ENCODE results near the gene MDM4.
"Not testable (repeated sequence)": the region's sequence is repeated elsewhere in the genome, so short reads cannot be mapped to it uniquely, and the experiment has no call there.

The MDM4 gene

GRCh38 chr1:204516180-204516879 is at the start of gene MDM4:
Gene MDM4, plus strand, starts transcription at chr1:204516406. Its CDS starts 9,113 bp downstream, at chr1:204525519.
- DNase-seq: peak; percentile 97

GRCh38 chr1:204466416-204467405 is 49.5 kb upstream of the MDM4 start:
- no peak for DNase-seq

- no peak for DNase-seq
Observed at GRCh38 chr1:204468206-204468605, 48.0 kb upstream of the MDM4 start.

- DNase-seq: no peak
Observed at GRCh38 chr1:204468766-204469302, 47.4 kb upstream of the MDM4 start.

GRCh38 chr1:204469304-204469703 is 46.9 kb upstream of the MDM4 start:
- DNase-seq: no peak

GRCh38 chr1:204471687-204472086 is 44.5 kb upstream of the MDM4 start:
- DNase-seq: no peak

- DNase-seq: no peak
Observed at GRCh38 chr1:204472660-204473059, 43.5 kb upstream of the MDM4 start.

- DNase-seq: no peak
Observed at GRCh38 chr1:204473400-204473965, 42.7 kb upstream of the MDM4 start.

GRCh38 chr1:204475656-204476432 is 40.4 kb upstream of the MDM4 start:
- no peak for DNase-seq

- DNase-seq: no peak
Observed at GRCh38 chr1:204476563-204476962, 39.6 kb upstream of the MDM4 start.

- DNase-seq: no peak
Observed at GRCh38 chr1:204477036-204477740, 39.0 kb upstream of the MDM4 start.

GRCh38 chr1:204478172-204478899 is 37.9 kb upstream of the MDM4 start:
- DNase-seq: no peak

- DNase-seq: no peak
Observed at GRCh38 chr1:204478921-204479320, 37.3 kb upstream of the MDM4 start.

GRCh38 chr1:204479387-204480136 is 36.6 kb upstream of the MDM4 start:
- no peak for DNase-seq

- no peak for DNase-seq
Observed at GRCh38 chr1:204480515-204480914, 35.7 kb upstream of the MDM4 start.

GRCh38 chr1:204483791-204484190 is 32.4 kb upstream of the MDM4 start:
- no peak for DNase-seq

GRCh38 chr1:204486513-204487255 is 29.5 kb upstream of the MDM4 start:
- not testable (repeated sequence) for DNase-seq

GRCh38 chr1:204487256-204487615 is 29.0 kb upstream of the MDM4 start:
- no peak for DNase-seq

GRCh38 chr1:204491655-204492054 is 24.6 kb upstream of the MDM4 start:
- no peak for DNase-seq

Measured in activated CD4-positive, alpha-beta T cell treated with anti-CD3 and anti-CD28 coated beads, Interleukin-2, Interleukin-6, amounts not matched to agents 100 ng/mL and 50 ng/mL, durations not matched to agents 16 hours and 8 hours (primary cell).